ENCODE results near the gene TPP1. TPM values are rescaled to one million over a fixed set of nuclear protein-coding genes. Genes with fewer than 3 reads are reported as not detected.

TPP1 gene
- total RNA-seq, 1 experiment from 2014 or later = 21.6 TPM

- Histone ChIP-seq H3K9ac (ENCODE audit: low read length) (no peak overlapping the region), H3K9me2 (replicated peaks; ENCODE audit: low read length) (no peaks in the 10 kb centered on the region), H3F3A (ENCODE audit: low read length, unreplicated experiment) (no peaks in the 10 kb centered on the region), H3K4me1 (ENCODE audit: insufficient read depth, low read length) (no peaks in the 10 kb centered on the region), H3K27ac (ENCODE audit: low read length) (no peak overlapping the region), H3K9me3 (ENCODE audit: low read length) (no peaks in the 10 kb centered on the region), H3K4me3 (ENCODE audit: low read length) (no peak overlapping the region), H3K4me2 (ENCODE audit: low read length) (no peak overlapping the region), H3K27me3 (ENCODE audit: low read length) (no peaks in the 10 kb centered on the region), H3K79me2 (ENCODE audit: low read length) (no peaks in the 10 kb centered on the region), H4K20me1 (ENCODE audit: low read length) (no peaks in the 10 kb centered on the region), H3K36me3 (ENCODE audit: low read depth, low read length) (no peaks in the 10 kb centered on the region), H2AFZ (ENCODE audit: low read length) (no peak overlapping the region)
- DNase-seq (no peak), ATAC-seq (no peak)
- intact Hi-C loops (cut with micrococcal nuclease) = no loop called here
- TF ChIP-seq, protein P1, sequence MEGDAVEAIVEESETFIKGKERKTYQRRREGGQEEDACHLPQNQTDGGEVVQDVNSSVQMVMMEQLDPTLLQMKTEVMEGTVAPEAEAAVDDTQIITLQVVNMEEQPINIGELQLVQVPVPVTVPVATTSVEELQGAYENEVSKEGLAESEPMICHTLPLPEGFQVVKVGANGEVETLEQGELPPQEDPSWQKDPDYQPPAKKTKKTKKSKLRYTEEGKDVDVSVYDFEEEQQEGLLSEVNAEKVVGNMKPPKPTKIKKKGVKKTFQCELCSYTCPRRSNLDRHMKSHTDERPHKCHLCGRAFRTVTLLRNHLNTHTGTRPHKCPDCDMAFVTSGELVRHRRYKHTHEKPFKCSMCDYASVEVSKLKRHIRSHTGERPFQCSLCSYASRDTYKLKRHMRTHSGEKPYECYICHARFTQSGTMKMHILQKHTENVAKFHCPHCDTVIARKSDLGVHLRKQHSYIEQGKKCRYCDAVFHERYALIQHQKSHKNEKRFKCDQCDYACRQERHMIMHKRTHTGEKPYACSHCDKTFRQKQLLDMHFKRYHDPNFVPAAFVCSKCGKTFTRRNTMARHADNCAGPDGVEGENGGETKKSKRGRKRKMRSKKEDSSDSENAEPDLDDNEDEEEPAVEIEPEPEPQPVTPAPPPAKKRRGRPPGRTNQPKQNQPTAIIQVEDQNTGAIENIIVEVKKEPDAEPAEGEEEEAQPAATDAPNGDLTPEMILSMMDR (conservative IDR thresholded peaks at IDR 0.05; ENCODE audit: low read depth, low read length) = no peak
- TF ChIP-seq EZH2 (IDR thresholded peaks at IDR 0.05; ENCODE audit: low read length, unreplicated experiment) = no peak
- no peak for TF ChIP-seq EZH2phosphoT487 (IDR thresholded peaks at IDR 0.05; ENCODE audit: borderline replicate concordance, low read length)
- no TSS peak for BruUV-seq (replicated peaks)
- POLR2A ChIA-PET (ENCODE audit: unreplicated experiment) = no interaction called here
- CTCF ChIA-PET = no interaction called here
Observed at GRCh38 chr11:6625156-6625831, 6.1 kb upstream of the TPP1 start.

DNA sequence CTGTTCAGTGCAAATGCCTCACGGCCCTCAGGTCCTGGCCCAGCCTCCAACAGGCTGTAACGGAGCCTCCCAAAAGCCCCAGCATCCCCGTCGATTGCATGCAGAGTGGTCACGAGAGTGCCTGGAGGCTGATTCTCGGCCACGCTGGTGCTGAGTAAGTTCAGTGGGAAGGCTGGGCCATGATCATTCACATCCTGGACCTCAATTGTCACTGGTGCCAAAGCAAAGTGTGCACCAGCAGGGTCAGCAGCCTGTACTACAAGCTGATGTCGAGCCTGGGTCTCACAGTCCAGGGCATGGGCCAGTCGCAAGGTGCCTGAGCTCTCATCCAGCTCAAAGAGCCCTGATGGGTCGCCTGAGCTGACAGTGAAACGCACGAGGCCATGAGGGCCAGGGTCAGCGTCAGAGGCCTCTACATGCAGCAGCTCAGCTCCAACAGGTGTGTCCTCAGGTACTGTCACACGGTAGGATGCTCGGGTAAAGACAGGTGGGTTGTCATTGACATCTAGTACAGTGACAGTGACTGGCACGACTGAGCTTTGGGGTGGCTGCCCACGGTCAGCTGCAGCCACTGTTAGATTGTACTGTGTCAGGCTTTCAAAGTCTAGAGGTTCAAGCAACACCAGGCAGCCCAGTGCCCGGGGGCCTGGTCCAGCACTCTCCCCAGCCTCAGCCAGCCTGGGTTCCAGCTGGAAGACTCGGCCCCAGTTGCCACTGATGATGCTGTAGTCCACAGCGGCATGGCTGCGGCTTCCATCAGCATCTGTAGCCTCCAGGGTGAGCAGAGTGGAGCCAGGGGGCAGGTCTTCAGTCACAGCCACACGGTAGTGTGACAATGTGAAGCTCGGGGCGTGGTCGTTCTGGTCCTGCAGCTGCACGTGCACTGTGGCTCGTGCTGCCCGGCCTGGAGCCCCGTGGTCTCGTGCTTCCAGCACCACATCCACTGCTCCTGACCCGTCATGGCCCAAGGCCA, 4.5 kb upstream of the TPP1 start:
- H3K79me2 ChIP-seq (ENCODE audit: low read length) = peaks cover 2% of the 10 kb centered on the region; the same call in 1 of the 2 replicates
- H3K4me2 ChIP-seq (ENCODE audit: low read length) = no peak overlapping the region
- H3K27ac ChIP-seq (ENCODE audit: low read length) = no peak overlapping the region
- H3K9ac ChIP-seq (ENCODE audit: low read length) = no peak overlapping the region
- H3K4me3 ChIP-seq (ENCODE audit: low read length) = no peak overlapping the region
- H3F3A ChIP-seq (ENCODE audit: low read length, unreplicated experiment) = no peaks in the 10 kb centered on the region
- DNase-seq = no peak
- no TSS peak for BruUV-seq (replicated peaks)
- ChIA-PET POLR2A (ENCODE audit: unreplicated experiment) (no interaction called here), CTCF (no interaction called here)
- no peaks in the 10 kb centered on the region for H3K27me3 ChIP-seq (ENCODE audit: low read length)
- no peaks in the 10 kb centered on the region for H3K36me3 ChIP-seq (ENCODE audit: low read depth, low read length)
- intact Hi-C loops (cut with micrococcal nuclease) = no loop called here
- no peaks in the 10 kb centered on the region for H3K9me3 ChIP-seq (ENCODE audit: low read length)
- ATAC-seq = no peak
- H3K4me1 ChIP-seq (ENCODE audit: insufficient read depth, low read length) = peaks cover 2% of the 10 kb centered on the region
- no peaks in the 10 kb centered on the region for H4K20me1 ChIP-seq (ENCODE audit: low read length)
- H3K9me2 ChIP-seq (replicated peaks; ENCODE audit: low read length) = no peaks in the 10 kb centered on the region
- TF ChIP-seq EZH2 (IDR thresholded peaks at IDR 0.05; ENCODE audit: low read length, unreplicated experiment) = no peak
- TF ChIP-seq, protein P1 (conservative IDR thresholded peaks at IDR 0.05; ENCODE audit: low read depth, low read length) = no peak
- TF ChIP-seq EZH2phosphoT487 (IDR thresholded peaks at IDR 0.05; ENCODE audit: borderline replicate concordance, low read length) = no peak
- no peak overlapping the region for H2AFZ ChIP-seq (ENCODE audit: low read length)

Measured in PC-3 (cell line).